ENCODE data around the gene PARP14.
"Not testable (repeated sequence)": the region's sequence is repeated elsewhere in the genome, so short reads cannot be mapped to it uniquely, and the experiment has no call there.

Gene PARP14

GRCh38 chr3:122681284-122681973 is 790 bp downstream of the PARP14 start:
- H3K27ac ChIP-seq (ENCODE audit: low read length), result peak overlapping the region; percentile 86
- H4K20me1 ChIP-seq (ENCODE audit: insufficient read depth, low read length), result peaks cover 5% of the 10 kb centered on the region; the same call in 1 of the 2 replicates
- H3K4me3 ChIP-seq (ENCODE audit: low read depth in 1 of 2, low read length in 2 of 2), result peak overlapping the region; percentile 86 to 90
- peaks cover 53% of the 10 kb centered on the region for H3K4me1 ChIP-seq (ENCODE audit: insufficient read depth, low read length)
- TF ChIP-seq EZH2 (IDR thresholded peaks at IDR 0.05; ENCODE audit: borderline replicate concordance, low read depth, low read length, severe bottlenecking), result no peak
- TF ChIP-seq CTCF (IDR thresholded peaks at IDR 0.05; ENCODE audit: borderline replicate concordance, extremely low read depth, low read length, poor library complexity, severe bottlenecking), result no peak
- H3K79me2 ChIP-seq (ENCODE audit: insufficient read depth, low read length), result peaks cover 46% of the 10 kb centered on the region
- H2AFZ ChIP-seq (ENCODE audit: low read depth, low read length), result peak overlapping the region; percentile 90
- peak overlapping the region; percentile 92 for H3K4me2 ChIP-seq (ENCODE audit: insufficient read depth, low read length)
- ATAC-seq (ENCODE audit: insufficient read depth, low read depth) (no peak), DNase-seq (peak; percentile 19)
- H3K9ac ChIP-seq (ENCODE audit: low read depth, low read length), result peak overlapping the region; percentile 91
- H3K9me3 ChIP-seq (ENCODE audit: insufficient read depth, low read length, severe bottlenecking), result no peaks in the 10 kb centered on the region
- peaks cover 12% of the 10 kb centered on the region for H3K36me3 ChIP-seq (ENCODE audit: insufficient read depth, low read length)
- H3K27me3 ChIP-seq (ENCODE audit: insufficient read depth, low read length, poor library complexity), result no peaks in the 10 kb centered on the region

- H4K20me1 ChIP-seq (ENCODE audit: insufficient read depth, low read length), result peaks cover 5% of the 10 kb centered on the region; the same call in 1 of the 2 replicates
- ATAC-seq (ENCODE audit: insufficient read depth, low read depth), result no peak
- H3K79me2 ChIP-seq (ENCODE audit: insufficient read depth, low read length), result peaks cover 46% of the 10 kb centered on the region
- H3K4me2 ChIP-seq (ENCODE audit: insufficient read depth, low read length), result peak overlapping the region; percentile 92
- peak overlapping the region; percentile 86 to 90 for H3K4me3 ChIP-seq (ENCODE audit: low read depth in 1 of 2, low read length in 2 of 2)
- TF ChIP-seq EZH2 (IDR thresholded peaks at IDR 0.05; ENCODE audit: borderline replicate concordance, low read depth, low read length, severe bottlenecking) (no peak), CTCF (IDR thresholded peaks at IDR 0.05; ENCODE audit: borderline replicate concordance, extremely low read depth, low read length, poor library complexity, severe bottlenecking) (no peak)
- no peaks in the 10 kb centered on the region for H3K9me3 ChIP-seq (ENCODE audit: insufficient read depth, low read length, severe bottlenecking)
- H3K27ac ChIP-seq (ENCODE audit: low read length), result peak overlapping the region; percentile 86
- peak overlapping the region; percentile 91 for H3K9ac ChIP-seq (ENCODE audit: low read depth, low read length)
- no peaks in the 10 kb centered on the region for H3K27me3 ChIP-seq (ENCODE audit: insufficient read depth, low read length, poor library complexity)
- H3K4me1 ChIP-seq (ENCODE audit: insufficient read depth, low read length), result peaks cover 53% of the 10 kb centered on the region
- no peak for DNase-seq
- peaks cover 12% of the 10 kb centered on the region for H3K36me3 ChIP-seq (ENCODE audit: insufficient read depth, low read length)
- peak overlapping the region; percentile 90 for H2AFZ ChIP-seq (ENCODE audit: low read depth, low read length)
These were observed 1.4 kb downstream of the PARP14 start for GRCh38 chr3:122681974-122682409.

- H4K20me1 ChIP-seq (ENCODE audit: insufficient read depth, low read length); H3K9me3 ChIP-seq (ENCODE audit: insufficient read depth, low read length, severe bottlenecking); ATAC-seq (ENCODE audit: insufficient read depth, low read depth); H2AFZ ChIP-seq (ENCODE audit: low read depth, low read length); H3K27me3 ChIP-seq (ENCODE audit: insufficient read depth, low read length, poor library complexity); DNase-seq: not testable (repeated sequence)
- Histone ChIP-seq H3K27ac (ENCODE audit: low read length) (0 out of 2 replicates have a peak overlapping the region, but pooled peaks have one; percentile 47), H3K79me2 (ENCODE audit: insufficient read depth, low read length) (peaks cover 46% of the 10 kb centered on the region), H3K4me3 (ENCODE audit: low read depth in 1 of 2, low read length in 2 of 2) (peak overlapping the region in 1 of 2 experiments; percentile 27; a peak in 2 of 4 replicates), H3K9ac (ENCODE audit: low read depth, low read length) (peak overlapping the region; percentile 91; the same call in 1 of the 2 replicates), H3K36me3 (ENCODE audit: insufficient read depth, low read length) (peaks cover 12% of the 10 kb centered on the region), H3K4me1 (ENCODE audit: insufficient read depth, low read length) (peaks cover 53% of the 10 kb centered on the region), H3K4me2 (ENCODE audit: insufficient read depth, low read length) (peak overlapping the region; percentile 92)
These were observed 2.3 kb downstream of the PARP14 start for GRCh38 chr3:122682778-122683411.

GRCh38 chr3:122687298-122687697 is 6.7 kb downstream of the PARP14 start:
- DNase-seq (no peak), ATAC-seq (ENCODE audit: insufficient read depth, low read depth) (no peak; the same call in 2 of the 3 replicates)
- Histone ChIP-seq H3K27me3 (ENCODE audit: insufficient read depth, low read length, poor library complexity) (no peaks in the 10 kb centered on the region), H3K9me3 (ENCODE audit: insufficient read depth, low read length, severe bottlenecking) (no peaks in the 10 kb centered on the region), H3K27ac (ENCODE audit: low read length) (0 out of 2 replicates have a peak overlapping the region, but pooled peaks have one; percentile 22), H3K36me3 (ENCODE audit: insufficient read depth, low read length) (peaks cover 17% of the 10 kb centered on the region), H3K4me2 (ENCODE audit: insufficient read depth, low read length) (no peak overlapping the region), H3K79me2 (ENCODE audit: insufficient read depth, low read length) (peaks cover 27% of the 10 kb centered on the region), H4K20me1 (ENCODE audit: insufficient read depth, low read length) (peaks cover 8% of the 10 kb centered on the region; the same call in 1 of the 2 replicates), H2AFZ (ENCODE audit: low read depth, low read length) (no peak overlapping the region), H3K4me1 (ENCODE audit: insufficient read depth, low read length) (peaks cover 21% of the 10 kb centered on the region), H3K9ac (ENCODE audit: low read depth, low read length) (no peak overlapping the region), H3K4me3 (ENCODE audit: low read depth in 1 of 2, low read length in 2 of 2) (no peak overlapping the region)
- no peak for TF ChIP-seq CTCF (IDR thresholded peaks at IDR 0.05; ENCODE audit: borderline replicate concordance, extremely low read depth, low read length, poor library complexity, severe bottlenecking)
- no peak for TF ChIP-seq EZH2 (IDR thresholded peaks at IDR 0.05; ENCODE audit: borderline replicate concordance, low read depth, low read length, severe bottlenecking)

Data from DND-41 (cell line).